B cell (primary cell): Measurements from ENCODE around the gene SLC29A3.

Experiments
- EZH2 ChIP-seq: IDR thresholded peaks from 2 replicates; pipeline ENCODE4 v1.6.1; 2012; ENCODE audit warnings: borderline replicate concordance, low read depth, mild to moderate bottlenecking, moderate library complexity, low read length; ENCODE audit not compliant: insufficient read depth, poor library complexity, severe bottlenecking
- TF ChIP-seq, protein P1 (sequence below): fragments of 200-600 bp; IDR thresholded peaks from one replicate; pipeline ENCODE4 v1.8.0; 2022; ENCODE audit warnings: antibody characterized with exemption, mild to moderate bottlenecking

DNA sequence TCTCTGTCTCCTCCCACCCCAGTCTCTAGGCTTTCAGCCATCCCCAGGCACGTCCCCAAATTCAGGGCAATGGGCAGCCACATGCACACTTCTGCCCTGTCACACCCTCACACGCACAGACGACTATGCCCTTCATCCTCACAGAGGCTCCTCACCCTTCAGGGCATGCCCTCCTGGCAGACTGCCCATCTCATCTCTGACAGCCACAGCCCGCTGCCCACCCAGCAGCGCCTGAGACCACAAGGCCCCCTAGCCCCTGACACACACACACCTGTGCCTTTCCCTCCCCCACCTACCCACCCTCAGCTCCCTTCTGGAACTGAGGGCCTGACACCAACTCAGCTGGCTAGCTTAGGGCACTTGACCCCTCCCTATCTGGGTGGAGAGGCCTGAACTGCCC lies 23.0 kb upstream of the SLC29A3 start:
- TF ChIP-seq, protein P1, sequence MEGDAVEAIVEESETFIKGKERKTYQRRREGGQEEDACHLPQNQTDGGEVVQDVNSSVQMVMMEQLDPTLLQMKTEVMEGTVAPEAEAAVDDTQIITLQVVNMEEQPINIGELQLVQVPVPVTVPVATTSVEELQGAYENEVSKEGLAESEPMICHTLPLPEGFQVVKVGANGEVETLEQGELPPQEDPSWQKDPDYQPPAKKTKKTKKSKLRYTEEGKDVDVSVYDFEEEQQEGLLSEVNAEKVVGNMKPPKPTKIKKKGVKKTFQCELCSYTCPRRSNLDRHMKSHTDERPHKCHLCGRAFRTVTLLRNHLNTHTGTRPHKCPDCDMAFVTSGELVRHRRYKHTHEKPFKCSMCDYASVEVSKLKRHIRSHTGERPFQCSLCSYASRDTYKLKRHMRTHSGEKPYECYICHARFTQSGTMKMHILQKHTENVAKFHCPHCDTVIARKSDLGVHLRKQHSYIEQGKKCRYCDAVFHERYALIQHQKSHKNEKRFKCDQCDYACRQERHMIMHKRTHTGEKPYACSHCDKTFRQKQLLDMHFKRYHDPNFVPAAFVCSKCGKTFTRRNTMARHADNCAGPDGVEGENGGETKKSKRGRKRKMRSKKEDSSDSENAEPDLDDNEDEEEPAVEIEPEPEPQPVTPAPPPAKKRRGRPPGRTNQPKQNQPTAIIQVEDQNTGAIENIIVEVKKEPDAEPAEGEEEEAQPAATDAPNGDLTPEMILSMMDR = no peak
- TF ChIP-seq EZH2 = no peak
